OCI-LY1 (cell line): Measurements from ENCODE around the gene LIMCH1.

ENCODE experiments used
- CTCF ChIP-seq: fragments of 200-600 bp; sonication (generic), shearing (Covaris generic); IDR thresholded peaks from 2 replicates; pipeline ENCODE4 v1.5.1; 2017; ENCODE audit warnings: mild to moderate bottlenecking, antibody characterized with exemption, low read length, moderate library complexity, mixed read lengths
- EZH2 ChIP-seq: fragments of 200-600 bp; sonication (generic), shearing (Covaris generic); IDR thresholded peaks from 2 replicates; pipeline ENCODE4 v1.8.0; 2017; ENCODE audit warnings: borderline replicate concordance, mixed run types, mild to moderate bottlenecking, antibody characterized with exemption, low read length, moderate library complexity, mixed read lengths

- no peak for TF ChIP-seq CTCF
- no peak for TF ChIP-seq EZH2
Observed at GRCh38 chr4:41559940-41560516, 22.1 kb downstream of the LIMCH1 start.
